SJSA1 (cell line): ENCODE data around the gene AGXT2. TPM values are rescaled to one million over a fixed set of nuclear protein-coding genes. Genes with fewer than 3 reads are reported as not detected.

Experiments used
- DNase-seq, 2 experiments: peaks; one replicate each; pipeline ENCODE4 v3.0.0-alpha.2; 2015 to 2020; ENCODE audit warnings: low spot score in 2 of 2, low read depth in 1 of 2
- H3K27ac ChIP-seq: fragments of 250-450 bp; sonication (Bioruptor Pico); 2 replicates; pipeline ENCODE4 v1.5.1; 2020; ENCODE audit warnings: mild to moderate bottlenecking, moderate library complexity
- H3K27me3 ChIP-seq: fragments of 250-450 bp; sonication (Bioruptor Pico); replicated peaks from 2 replicates; pipeline ENCODE4 v1.5.1; 2020; ENCODE audit warnings: mild to moderate bottlenecking, moderate library complexity
- H3K36me3 ChIP-seq: fragments of 250-450 bp; sonication (Bioruptor Pico); 2 replicates; pipeline ENCODE4 v1.5.1; 2020; ENCODE audit warnings: mild to moderate bottlenecking
- H3K4me1 ChIP-seq: fragments of 250-450 bp; sonication (Bioruptor Pico); replicated peaks from 2 replicates; pipeline ENCODE4 v1.6.1; 2021; ENCODE audit warnings: mild to moderate bottlenecking
- H3K4me3 ChIP-seq: fragments of 250-450 bp; sonication (Bioruptor Pico); 2 replicates; pipeline ENCODE4 v1.5.1; 2020; ENCODE audit warnings: mild to moderate bottlenecking
- H3K9me3 ChIP-seq: fragments of 250-450 bp; sonication (Bioruptor Pico); replicated peaks from 2 replicates; pipeline ENCODE4 v1.5.1; 2020; ENCODE audit warnings: mild to moderate bottlenecking
- total RNA-seq: library from RNA; depleted of rRNA; stranded (reverse); fragments of >200 nt; shearing (Covaris generic); gene quantifications from 2 replicates; pipeline ENCODE4 v1.2.3, GENCODE V29; 2014

The AGXT2 gene
- total RNA-seq, 1 experiment from 2014 or later, result not detected

DNA sequence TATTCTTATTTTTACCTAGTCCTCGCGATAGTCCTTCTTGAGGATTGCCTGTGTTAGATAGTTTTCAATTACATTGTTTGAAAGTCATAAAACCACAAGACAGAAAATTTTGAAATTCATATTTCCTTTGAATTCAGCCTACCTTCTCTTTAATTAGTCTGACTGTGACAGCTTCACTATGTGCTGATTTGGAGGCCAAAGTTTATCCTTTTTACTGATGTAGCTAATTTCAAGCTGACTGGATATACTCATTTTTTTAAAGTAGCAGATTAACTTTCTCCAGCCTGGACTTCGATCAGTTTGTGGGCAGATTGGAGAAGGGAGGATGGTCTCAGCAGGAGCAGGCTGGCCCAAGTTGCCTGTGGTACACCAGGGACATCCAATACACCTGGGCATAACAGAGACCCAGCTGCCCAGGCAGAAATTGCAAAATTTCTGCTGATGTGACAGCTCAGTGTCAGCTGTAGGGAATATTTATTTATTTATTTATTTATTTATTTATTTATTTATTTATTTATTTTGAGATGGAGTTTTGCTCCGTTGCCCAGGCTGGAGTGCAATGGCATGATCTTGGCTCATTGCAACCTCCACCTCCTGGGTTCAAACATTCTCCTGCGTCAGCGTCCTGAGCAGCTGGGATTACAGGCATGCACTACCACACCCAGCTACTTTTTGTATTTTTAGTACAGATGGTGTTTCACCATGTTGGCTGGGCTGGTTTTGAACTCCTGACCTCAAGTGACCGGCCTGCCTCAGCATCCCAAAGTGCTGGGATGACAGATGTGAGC, 24.2 kb downstream of the AGXT2 start:
- Histone ChIP-seq H3K4me1 (no peaks in the 10 kb centered on the region), H3K36me3 (no peaks in the 10 kb centered on the region), H3K4me3 (no peak overlapping the region), H3K9me3 (no peaks in the 10 kb centered on the region), H3K27ac (no peak overlapping the region), H3K27me3 (no peaks in the 10 kb centered on the region)
- no peak for DNase-seq

DNA sequence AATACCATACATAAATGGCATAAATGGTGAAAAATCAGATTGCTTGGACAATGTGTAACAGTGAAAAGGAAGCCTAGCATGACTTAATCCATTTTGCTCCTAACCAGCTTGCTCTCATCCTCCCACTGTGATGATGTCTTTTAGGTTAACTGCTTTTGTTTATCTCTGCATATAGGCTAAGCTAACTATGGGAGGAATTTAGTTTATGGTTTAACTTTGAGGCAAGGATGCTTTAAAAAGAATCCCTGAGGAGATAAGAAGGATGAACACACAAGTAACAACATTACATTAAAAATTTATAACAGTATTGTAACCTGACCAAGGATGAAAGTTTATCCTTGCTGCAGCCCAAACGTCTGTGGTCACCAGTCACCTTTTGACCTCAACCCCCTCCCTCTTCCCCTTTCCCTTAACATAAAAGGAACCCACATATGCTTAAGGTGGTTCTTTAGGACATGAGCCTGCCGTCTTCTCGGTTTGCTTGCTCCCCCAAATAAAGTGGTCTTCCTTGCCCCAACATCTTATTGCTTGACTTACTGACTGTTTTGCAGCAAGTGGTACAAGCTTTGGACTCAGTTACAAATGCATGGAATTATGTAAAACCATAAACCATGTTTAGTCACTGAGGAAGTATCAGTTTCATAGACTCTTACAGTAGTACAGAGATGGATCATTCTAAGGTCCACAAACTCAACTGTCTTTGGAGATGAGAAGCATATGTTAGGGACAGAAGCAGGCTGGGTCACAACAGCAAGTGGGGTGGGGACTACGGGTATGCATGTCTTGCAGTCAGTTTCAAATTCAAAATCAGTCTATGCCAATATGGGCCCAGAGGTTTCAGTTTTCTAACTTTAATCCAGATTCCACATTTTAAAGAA, 31.3 kb downstream of the AGXT2 start:
- H3K27ac ChIP-seq, result no peak overlapping the region

DNA sequence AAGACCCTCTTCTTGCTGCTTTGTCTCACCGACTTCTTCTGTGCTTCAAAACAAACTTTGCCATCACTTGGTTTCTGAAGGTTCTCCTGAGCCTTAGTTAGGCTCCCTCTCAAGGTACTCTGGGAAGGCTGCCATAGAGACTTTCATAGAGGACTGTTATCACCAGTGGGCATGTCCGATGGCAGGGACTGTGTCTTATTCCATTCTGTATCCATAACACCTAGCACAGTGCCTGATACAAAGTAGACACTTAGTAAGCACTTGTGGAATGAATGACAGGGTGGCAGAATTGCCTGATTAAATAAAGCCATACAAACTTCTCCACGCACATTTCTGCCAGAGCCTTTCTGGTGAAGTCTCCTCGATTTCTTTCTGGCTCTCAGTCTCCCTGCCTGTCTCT, 32.7 kb downstream of the AGXT2 start:
- no peaks in the 10 kb centered on the region for H3K36me3 ChIP-seq
- no peak overlapping the region for H3K27ac ChIP-seq
- no peaks in the 10 kb centered on the region for H3K9me3 ChIP-seq
- H3K27me3 ChIP-seq, result no peaks in the 10 kb centered on the region
- DNase-seq, result no peak
- H3K4me1 ChIP-seq, result no peaks in the 10 kb centered on the region
- no peak overlapping the region for H3K4me3 ChIP-seq

More for the DNA sequence above, 31.3 kb downstream of the AGXT2 start:
- Histone ChIP-seq H3K4me1 (no peaks in the 10 kb centered on the region), H3K9me3 (no peaks in the 10 kb centered on the region), H3K4me3 (no peak overlapping the region), H3K36me3 (no peaks in the 10 kb centered on the region), H3K27me3 (no peaks in the 10 kb centered on the region)
- DNase-seq, result no peak

DNA sequence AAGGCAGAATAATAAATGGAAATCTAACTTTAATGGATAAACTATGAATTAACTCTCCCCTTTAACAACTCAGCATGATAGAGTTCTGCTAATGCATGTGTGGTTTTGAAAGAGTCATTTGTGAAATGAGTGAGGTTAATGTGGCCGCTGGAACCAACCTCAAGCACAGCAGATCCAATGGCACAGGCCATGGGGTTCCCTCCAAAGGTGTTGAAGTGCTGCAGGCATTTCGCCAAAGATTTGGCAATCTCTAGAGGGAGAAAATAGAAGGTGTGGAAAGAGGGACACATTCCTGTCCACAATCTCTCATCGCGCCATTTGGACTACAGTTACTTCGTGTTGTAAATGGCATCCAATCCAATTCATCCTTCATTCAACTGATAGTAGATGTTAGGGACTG, 35.0 kb downstream of the AGXT2 start:
- Histone ChIP-seq H3K9me3 (no peaks in the 10 kb centered on the region), H3K27me3 (no peaks in the 10 kb centered on the region), H3K27ac (no peak overlapping the region), H3K4me1 (peaks cover 8% of the 10 kb centered on the region; the same call in 1 of the 2 replicates), H3K36me3 (no peaks in the 10 kb centered on the region), H3K4me3 (no peak overlapping the region)
- no peak for DNase-seq

DNA sequence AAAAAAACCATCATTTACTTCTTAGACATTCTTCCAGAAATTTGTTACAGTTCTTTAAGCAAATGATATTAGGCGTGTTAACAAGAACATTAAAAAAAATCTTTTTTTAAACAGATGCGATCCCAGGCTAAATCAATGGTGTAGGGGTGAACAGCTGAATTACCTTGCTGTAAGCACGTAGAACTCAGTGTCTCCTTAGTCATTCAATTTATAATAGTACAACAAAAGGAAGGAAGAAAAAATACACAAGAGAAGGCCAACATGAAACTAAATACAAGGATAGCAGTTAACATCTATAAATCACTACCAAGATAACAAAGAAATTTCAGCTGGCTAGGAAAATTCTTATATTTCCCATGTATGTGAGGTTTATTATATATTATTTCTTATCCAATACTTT, 35.4 kb downstream of the AGXT2 start:
- no peaks in the 10 kb centered on the region for H3K9me3 ChIP-seq
- no peaks in the 10 kb centered on the region for H3K27me3 ChIP-seq
- H3K36me3 ChIP-seq, result no peaks in the 10 kb centered on the region
- no peak overlapping the region for H3K4me3 ChIP-seq
- H3K27ac ChIP-seq, result no peak overlapping the region
- DNase-seq, result no peak
- H3K4me1 ChIP-seq, result peaks cover 8% of the 10 kb centered on the region; the same call in 1 of the 2 replicates

DNA sequence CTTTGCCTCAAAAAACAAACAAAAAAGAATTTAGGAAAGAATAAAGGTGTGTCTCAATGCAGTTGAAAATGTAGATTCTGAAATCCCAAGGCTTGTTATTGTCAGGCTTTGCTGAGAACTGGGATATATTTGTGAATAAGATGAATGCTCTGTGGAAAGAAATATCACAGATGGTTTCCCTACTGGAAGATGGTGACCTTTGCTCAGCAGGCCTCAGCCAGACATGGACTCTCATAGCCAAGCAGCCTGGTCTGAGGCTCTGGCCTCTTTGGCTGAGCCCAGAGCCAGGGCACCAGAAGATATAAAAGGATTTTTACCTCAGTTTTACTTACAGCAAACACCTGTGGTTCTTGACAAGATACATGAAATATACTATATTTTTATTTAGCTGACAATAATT, 37.1 kb downstream of the AGXT2 start:
- Histone ChIP-seq H3K36me3 (no peaks in the 10 kb centered on the region), H3K4me1 (peaks cover 8% of the 10 kb centered on the region; the same call in 1 of the 2 replicates), H3K4me3 (no peak overlapping the region), H3K9me3 (no peaks in the 10 kb centered on the region), H3K27me3 (no peaks in the 10 kb centered on the region), H3K27ac (no peak overlapping the region)
- DNase-seq, result no peak

DNA sequence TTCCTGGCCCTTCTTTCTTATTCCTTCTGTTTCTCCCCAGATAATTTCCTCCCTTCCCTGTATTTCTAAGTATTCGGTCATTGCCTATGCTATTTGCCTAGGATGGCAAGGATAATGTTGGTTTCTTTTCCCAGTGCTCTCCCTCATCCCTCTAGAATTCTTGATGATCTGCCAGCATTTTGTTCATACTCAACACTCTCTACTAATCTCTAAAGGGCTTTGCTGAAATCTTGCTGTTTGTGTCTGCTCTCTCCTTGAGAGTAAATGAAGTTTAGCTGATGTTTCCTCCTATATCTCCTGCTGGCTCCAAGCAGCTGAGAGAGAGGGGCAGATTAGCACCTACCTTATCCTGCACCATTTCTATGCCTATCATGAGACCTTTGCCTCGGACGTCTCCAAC, 38.1 kb downstream of the AGXT2 start:
- DNase-seq, result no peak
- Histone ChIP-seq H3K4me1 (peaks cover 8% of the 10 kb centered on the region; the same call in 1 of the 2 replicates), H3K36me3 (no peaks in the 10 kb centered on the region), H3K4me3 (no peak overlapping the region), H3K27ac (no peak overlapping the region), H3K27me3 (no peaks in the 10 kb centered on the region), H3K9me3 (no peaks in the 10 kb centered on the region)

DNA sequence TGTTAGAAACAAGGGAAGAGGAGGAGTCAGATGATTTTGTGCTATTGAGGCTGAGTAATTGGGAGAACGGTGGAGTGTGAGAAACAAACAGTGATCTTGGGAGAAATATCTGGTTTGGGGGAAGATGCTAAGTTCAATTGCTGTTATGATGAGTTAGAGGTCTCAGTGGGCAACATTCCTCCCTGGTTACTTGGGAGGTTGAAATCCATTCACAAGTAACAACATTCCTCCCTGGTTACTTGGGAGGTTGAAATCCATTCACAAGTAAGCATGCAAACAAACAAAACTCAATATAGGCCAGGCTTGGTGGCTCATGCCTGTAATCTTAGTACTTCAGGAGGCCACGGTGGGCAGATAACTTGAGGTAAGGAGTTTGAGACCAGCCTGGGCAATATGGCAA, 38.7 kb downstream of the AGXT2 start:
- Histone ChIP-seq H3K9me3 (no peaks in the 10 kb centered on the region), H3K4me1 (peaks cover 8% of the 10 kb centered on the region; the same call in 1 of the 2 replicates), H3K27ac (no peak overlapping the region), H3K4me3 (no peak overlapping the region), H3K36me3 (no peaks in the 10 kb centered on the region), H3K27me3 (no peaks in the 10 kb centered on the region)
- peak in 1 of 2 experiments; percentile 21 for DNase-seq

DNA sequence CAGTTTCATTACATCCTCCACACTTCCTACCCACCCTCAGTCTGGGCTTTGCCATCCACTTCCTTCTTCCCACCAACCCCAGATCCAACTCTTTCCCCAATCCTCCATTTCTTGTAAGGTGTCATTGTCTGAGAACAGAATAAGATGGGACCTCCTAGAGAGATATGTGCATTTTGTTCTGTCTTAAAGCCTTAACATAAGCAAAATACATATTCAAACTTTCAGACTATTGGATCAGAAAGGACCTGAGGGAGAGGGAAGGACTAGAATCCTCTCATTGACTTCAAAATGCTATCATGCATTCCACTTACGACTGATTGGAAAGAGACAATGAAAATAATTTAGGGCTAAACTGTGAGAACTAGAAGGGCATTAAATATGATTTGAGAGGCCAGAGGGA, 43.0 kb downstream of the AGXT2 start:
- H3K27me3 ChIP-seq, result no peaks in the 10 kb centered on the region
- H3K4me1 ChIP-seq, result peaks cover 8% of the 10 kb centered on the region; the same call in 1 of the 2 replicates
- H3K4me3 ChIP-seq, result no peak overlapping the region
- H3K36me3 ChIP-seq, result no peaks in the 10 kb centered on the region
- H3K27ac ChIP-seq, result no peak overlapping the region
- H3K9me3 ChIP-seq, result no peaks in the 10 kb centered on the region
- DNase-seq, result no peak

DNA sequence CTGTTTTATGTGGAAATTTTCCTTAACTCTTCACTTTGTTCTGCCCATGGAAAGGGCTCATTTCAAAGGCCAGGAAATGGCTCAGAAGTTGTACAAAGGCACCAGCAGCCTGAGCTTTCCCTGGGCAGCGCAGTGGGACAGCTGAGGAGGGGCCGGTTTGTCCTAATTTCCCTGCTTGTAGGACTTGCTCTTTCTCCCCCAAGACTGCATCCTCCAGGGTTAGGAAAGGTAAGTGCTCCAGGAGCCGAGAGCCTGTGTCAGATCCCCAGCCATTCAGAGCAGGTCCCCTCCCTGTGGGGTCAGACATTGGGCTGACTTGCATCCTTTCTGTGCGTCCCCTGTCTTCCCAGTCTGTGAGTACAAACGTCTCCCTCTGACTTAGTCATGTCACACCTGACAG, 43.5 kb downstream of the AGXT2 start:
- H3K36me3 ChIP-seq, result no peaks in the 10 kb centered on the region
- no peak for DNase-seq
- H3K4me1 ChIP-seq, result peaks cover 7% of the 10 kb centered on the region; the same call in 1 of the 2 replicates
- H3K4me3 ChIP-seq, result no peak overlapping the region
- H3K9me3 ChIP-seq, result no peaks in the 10 kb centered on the region
- no peak overlapping the region for H3K27ac ChIP-seq
- no peaks in the 10 kb centered on the region for H3K27me3 ChIP-seq

DNA sequence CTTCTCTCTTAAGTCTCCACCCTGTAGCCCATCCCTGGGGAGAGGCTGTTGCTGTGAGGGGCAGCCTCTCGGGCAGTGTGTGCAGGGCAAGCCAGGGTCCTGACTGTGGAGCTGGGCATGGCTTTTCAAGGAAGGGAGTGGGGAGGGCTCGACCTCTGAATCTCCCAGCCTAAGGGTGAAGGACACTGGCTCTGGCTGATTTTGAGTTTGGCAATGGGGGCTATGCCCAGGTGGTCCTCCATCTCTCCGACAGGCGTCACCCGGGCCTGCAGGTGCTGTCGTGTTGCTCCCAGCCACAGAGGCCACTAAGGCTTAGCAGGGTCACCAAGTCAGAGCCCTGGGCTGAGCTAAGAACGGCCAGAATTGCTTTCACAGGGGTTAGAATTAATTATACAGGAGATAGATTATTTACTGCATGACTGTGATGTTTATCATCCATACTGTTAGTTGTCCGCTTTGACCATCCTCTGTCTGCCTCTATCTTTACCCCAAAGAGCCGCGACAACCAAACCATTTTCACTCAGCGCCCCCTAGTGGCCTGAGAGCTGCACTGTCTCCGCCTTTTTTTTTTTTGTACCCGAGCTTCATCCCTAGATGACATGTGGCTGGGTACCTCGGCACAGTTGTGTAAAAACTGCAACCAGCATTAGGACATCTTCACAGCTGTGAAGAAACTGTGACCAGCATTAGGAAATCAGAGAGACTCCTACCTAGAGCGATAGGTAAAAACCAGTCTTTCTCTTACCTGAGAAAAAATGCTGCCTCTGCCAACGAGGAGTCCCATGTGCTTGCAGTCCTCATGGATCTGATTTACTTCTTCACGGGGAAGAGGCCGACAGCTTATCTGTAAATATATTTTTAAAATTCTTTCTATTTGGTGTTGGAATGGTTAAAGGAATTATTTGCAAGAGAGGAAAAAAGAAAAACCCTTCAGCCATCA, 44.5 kb downstream of the AGXT2 start:
- H3K27ac ChIP-seq, result no peak overlapping the region
- H3K4me1 ChIP-seq, result no peaks in the 10 kb centered on the region
- no peaks in the 10 kb centered on the region for H3K27me3 ChIP-seq
- no peaks in the 10 kb centered on the region for H3K9me3 ChIP-seq
- peak; percentile 47 to 55 for DNase-seq
- H3K4me3 ChIP-seq, result no peak overlapping the region
- H3K36me3 ChIP-seq, result no peaks in the 10 kb centered on the region

DNA sequence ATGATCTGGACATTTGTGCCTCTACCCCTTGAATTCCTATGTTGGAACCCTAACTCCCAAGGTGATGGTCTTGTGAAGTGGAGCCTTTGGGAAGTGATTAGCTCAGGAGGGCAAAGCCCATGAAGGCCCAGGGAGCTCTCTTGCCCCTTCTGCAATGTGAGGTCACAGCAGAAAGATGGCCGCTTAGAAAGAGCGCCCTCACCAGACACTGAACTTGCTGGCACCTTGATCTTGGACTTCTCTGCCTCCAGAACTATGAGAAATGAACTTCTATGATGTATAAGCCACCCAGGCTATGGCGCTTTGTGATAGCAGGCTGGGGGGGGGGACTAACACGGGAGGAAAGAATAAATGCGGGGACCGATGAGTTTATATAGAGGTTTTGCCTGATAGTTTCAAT, 45.3 kb downstream of the AGXT2 start:
- Histone ChIP-seq H3K9me3 (no peaks in the 10 kb centered on the region), H3K4me1 (no peaks in the 10 kb centered on the region), H3K4me3 (no peak overlapping the region), H3K36me3 (no peaks in the 10 kb centered on the region), H3K27me3 (no peaks in the 10 kb centered on the region), H3K27ac (no peak overlapping the region)
- DNase-seq, result no peak

DNA sequence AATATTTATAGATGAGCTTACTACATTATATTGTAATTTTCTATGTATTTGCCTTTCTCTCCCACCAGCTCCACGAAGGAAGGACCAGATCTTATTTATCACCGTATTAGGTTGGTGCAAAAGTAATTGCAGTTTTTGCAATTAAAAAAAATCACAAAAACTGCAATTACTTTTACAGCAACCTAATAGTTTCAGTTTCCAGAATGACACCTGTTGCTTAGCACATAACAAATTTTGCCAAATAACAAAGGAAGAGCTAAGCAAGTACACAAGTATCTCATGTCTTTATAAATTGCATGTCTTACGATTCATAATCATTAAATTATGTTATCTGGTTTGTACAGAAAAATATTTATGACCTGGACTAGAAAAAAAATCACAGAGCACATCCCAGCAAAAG, 45.9 kb downstream of the AGXT2 start:
- no peak for DNase-seq
- H3K27me3 ChIP-seq, result no peaks in the 10 kb centered on the region
- H3K4me3 ChIP-seq, result no peak overlapping the region
- H3K36me3 ChIP-seq, result no peaks in the 10 kb centered on the region
- H3K4me1 ChIP-seq, result no peaks in the 10 kb centered on the region
- no peaks in the 10 kb centered on the region for H3K9me3 ChIP-seq
- H3K27ac ChIP-seq, result no peak overlapping the region
